ENCODE measurements around the gene MRPL27.
"Not testable (repeated sequence)": the region's sequence is repeated elsewhere in the genome, so short reads cannot be mapped to it uniquely, and the experiment has no call there.

The MRPL27 gene

DNA sequence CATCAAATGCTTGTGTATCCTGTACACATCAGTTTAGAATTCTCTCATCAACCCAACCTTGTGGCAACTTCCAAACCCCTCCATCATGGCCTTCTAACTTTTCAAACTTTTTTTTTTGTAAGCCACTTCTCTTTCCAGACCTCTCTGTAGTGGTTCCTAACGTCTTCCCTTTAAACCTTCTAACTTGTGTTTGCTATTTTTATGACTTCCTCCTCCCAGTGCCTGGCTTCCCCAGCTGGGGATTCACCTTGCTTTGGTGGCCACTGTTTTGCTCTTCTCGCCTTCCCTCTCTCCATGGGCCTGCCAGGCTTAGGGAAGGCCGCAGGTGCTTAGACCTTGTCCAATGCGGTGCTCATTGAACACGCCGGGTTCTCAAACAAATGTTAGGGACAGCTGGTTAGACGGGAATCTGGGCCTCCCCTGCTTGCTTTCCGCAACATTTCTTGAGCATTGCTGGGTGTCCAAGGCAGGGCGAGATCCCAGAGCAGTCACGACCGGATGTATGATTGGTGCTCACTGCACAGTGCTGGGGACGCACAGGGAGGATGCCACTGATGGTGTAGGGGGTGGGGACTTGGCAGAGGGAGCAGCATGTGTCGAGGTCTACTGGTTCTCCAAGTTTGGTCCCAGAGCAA lies 28.1 kb downstream of the MRPL27 start:
- no peak for DNase-seq

DNA sequence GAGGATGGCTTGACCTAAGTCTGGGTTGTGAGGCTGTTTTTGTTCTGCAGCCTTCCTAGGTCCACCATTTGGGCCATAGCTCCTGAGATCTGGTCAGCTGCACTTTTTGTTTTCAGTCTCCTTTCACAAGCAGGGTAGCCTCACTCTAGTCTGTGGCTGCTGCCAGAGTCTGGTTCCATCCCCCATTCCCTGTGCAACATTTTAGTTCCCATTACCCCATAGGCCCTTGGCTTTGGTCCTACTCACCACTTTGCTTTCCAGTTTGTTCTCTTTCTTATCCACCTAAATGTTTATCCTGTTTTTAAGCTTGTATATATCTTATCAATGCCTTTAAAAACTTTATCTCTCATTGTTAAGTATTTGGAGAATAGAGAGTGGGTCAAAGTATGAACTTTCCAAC lies 33.6 kb downstream of the MRPL27 start:
- no peak for DNase-seq

DNA sequence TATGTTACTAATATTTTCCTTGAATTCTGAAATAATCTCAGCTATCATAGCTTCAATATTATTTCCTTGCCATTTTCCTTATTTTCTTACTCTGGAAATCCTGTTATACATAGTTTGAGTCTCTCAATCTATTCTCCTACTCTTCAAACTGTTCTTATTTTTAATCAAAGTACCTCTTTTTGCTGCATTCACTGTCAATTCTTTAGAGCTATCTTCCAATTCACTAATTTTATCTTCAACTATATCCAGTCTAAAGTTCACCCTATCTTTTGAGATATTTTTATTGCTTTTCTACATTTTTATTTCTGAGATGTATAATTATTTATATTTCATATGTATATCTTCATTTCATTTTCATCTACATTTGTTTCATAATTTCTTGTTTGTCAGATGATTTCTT lies 34.3 kb downstream of the MRPL27 start:
- DNase-seq, result no peak

DNA sequence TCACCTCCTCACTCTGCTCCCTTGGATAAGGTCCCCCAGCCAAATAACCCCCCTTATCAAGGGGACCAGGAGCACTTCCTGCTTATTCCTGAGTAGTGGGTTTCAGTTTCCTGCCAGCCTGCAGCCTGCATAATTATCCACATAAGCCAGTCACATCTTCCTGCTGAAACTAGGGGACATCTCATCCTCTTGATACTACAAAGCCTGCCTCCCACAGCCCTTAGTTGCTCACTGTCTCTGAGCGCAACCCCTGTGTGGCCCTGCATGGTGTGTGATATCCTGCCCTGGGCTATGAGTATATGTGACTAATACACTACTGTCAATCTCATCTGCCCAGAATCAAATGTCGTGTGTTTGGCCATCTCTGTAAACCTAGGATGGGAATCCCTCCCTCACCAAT lies 35.0 kb downstream of the MRPL27 start:
- no peak for DNase-seq

DNA sequence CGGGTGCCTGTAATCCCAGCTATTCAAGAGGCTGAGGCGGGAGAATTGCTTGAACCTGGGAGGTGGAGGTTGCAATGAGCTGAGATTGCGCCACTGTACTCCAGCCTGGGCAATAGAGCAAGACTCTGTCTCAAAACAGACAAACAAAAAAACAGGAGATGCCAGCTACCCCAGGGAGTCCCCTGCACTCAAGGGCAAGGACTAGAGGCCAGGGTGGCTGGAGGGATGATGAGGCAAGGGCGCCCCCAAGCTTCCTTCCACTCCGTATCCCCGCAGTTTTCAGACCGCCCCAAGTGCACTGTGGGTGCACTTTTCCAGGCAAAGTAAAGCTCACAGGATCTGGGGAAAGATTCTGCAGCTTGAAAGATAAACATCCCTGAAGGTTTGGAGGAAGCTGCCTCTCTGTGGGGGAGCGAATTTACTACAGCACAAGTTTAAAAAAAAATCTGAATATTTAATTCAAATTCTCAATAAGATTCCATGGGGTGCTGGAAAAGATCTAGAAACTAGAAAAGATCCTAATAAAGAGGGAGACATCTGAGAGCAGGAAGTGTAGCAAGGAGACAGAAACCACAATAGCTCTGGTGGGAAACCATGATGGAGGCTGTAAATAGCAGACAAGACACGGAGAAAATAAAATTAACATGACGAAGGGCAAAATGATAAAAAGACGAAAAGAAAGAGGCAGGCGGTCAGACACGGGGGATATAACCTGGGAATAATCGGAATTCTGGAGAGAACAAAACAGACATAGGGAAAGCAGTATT lies 39.5 kb downstream of the MRPL27 start:
- not testable (repeated sequence) for DNase-seq

DNA sequence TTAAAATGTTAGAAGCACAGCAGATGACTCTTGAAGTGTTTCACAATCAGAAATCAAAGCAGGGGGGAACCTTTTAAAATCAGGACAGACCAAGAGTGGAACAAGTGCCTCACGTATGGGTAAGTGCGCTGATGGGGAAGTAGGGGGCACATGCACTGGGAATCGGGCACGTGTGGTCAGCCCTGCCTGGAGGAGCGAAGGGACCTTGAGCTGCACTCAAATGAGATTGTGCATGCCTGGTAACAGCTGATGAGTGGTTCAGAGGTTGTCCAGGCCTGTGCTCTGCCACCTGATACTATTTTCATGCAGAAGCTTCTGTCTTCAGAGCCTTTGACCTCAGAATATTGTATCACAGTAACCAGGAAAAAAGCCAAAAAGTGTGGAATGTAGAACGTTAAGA lies 40.8 kb downstream of the MRPL27 start:
- DNase-seq, result no peak

DNA sequence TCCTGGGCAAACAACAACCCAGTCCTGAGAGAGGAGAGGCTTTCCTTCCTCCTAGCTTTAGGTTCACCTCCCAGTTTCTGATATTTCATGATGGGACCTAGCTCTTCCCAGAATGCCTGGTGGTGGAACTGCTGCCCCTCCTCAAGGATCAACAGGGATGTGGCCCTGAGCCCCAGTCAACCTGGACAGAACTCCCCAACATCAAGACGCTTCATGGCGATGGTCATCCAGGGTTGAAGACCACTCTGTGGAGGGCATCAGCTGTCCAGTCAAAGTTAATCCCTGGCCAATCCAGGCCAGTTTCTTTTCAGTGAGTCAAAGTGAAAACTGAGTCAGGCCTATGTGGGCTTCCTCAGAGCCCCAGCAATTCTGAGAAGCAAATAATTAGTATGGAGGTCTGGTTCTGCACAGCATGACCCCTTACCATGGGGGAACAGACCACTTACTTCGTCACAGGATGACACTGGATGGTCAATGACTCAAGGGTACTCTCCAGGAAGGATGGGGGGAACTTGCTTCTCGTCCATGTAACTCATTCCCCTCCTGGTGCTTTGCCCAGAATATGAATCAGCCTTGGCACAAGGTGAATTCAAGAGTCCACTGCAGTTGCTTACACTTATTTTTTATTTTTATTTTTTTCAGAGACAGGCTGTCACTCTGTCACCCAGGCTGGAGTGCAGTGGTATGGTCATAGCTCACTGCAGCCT lies 41.7 kb downstream of the MRPL27 start:
- DNase-seq, result no peak

DNA sequence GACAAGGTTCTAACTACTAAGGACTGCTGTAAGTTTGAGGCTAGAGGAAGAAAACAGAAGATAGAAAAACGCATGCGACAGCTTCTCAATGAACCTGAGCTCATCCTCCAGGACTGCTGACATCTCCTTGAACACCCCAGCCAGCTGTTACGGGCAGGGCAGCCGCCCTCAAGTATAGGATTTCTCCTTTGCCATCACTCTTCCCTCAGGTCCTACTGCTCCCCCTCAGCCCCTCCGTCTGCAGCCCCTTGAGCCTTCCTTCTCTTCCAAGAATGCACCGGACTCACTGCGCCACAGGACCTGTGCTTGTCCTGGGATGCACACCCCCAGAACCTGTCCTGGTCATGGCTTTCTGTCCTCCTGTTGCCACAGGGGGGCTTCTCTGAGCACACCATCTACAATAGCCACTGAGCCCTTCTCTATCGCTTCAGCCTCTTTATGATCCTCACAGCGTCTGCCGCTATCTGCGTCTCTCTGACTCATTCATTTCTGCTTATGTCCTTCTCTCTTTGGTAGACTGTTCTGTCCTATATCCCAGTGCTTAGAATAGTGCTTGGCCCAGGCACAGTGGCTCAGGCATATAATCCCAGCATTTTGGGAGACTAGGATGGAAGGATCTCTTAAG lies 42.7 kb downstream of the MRPL27 start:
- DNase-seq, result no peak

DNA sequence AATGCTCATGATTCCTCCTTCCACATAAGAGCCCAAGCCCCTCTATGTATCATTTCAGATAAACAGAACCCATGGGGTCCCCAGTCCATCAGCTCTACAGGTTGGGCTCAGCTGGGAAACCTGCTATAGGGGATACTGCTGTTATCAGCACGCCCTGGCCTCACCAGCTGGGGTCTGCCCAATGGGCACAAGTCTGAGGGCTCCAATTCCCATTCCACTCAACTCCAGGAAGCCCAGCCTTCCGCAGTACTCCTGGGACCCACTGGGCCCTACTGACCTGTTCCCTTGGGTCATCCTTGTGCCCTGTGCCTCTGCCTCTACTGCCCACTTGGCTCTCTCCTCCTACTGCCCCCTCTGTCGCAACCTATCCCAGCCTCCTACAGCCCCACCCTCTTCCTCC lies 43.3 kb downstream of the MRPL27 start:
- no peak for DNase-seq

DNA sequence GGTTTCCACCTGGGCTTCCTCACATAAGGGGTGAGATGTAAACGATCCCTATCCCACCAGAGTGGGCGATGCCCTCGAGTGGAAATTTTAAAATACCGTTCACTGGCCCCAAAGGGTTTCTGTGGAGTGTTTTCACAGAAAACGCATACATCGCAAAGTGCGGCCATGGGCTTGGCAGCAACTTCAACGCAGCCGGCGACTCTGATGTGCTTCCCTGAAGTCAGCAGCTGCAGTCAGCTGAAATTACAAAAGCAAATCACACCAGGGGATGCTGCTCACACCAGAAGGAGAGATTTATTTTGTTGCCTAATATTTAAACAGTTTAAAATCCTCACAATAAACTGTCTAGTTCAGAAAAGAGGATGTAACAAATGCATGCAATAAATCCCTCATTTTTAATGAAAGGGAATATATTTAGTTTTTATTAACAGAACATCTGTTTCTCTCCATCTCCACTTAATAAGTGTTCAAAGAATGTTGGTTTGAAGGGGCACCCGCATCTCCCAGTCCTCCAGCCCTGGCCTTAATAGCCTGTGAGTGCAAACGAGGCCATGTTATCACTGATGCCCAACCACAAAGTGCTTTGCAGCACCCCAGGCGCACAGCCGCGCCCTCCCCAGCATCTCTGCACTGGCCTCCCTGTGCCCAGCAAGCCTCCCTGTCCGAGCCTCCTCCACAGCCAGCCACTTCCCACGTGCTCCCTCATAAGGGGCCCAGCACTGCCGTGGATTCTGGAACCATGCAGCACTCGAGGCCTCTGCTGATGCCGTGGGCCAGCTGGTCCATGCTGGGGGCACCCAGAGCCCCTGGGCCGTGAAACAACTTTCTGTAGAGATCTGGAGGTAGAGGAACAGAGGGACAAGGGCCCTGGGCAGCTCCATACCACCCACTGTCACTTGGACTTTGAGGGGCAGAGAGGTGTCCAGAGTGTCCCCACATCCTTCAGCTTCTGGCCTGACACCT lies 44.3 kb downstream of the MRPL27 start:
- no peak for DNase-seq

DNA sequence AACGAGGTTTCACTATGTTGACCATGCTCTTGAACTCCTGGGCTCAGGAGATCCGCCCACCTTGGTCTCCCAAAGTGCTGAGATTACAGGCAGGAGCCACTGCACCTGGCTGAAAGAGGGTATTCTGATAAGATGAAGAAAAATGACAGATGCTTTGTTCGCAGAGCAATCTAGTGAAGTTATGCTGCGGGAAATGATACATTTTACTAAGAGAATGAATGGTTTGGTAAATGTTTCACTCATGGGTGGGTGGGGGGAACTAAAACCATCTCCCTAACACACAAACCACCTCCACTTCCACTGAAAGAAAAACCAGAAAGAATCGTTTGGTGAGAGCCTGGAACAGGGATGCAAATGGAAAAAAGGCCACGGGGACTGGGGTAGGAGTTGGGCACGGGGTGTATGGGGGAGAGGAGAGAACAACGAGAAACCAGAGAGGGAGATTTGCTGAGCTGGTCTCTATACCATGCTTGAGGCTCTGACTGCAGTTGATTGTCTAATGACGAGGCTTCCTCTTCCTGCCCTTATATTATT lies 46.1 kb downstream of the MRPL27 start:
- no peak for DNase-seq

DNA sequence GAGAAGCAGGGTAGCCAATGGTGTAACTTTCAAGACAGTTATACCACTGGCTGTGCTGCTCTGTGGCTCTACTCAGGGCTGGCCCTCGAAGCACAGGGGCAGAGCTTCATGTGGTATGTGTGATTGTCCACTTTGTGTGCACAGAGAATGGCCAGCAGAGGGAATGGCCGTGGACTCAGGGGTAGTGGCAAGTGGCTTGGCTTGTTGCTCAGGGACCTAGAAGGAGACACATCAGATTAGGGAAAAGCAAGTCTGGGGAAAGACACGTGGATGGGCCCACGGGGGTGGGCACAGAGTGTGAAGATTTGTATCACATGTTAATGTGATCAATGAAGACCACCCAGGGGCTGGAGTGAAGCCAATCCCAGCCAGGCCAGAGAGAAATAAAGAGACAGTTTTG lies 47.1 kb downstream of the MRPL27 start:
- no peak for DNase-seq

DNA sequence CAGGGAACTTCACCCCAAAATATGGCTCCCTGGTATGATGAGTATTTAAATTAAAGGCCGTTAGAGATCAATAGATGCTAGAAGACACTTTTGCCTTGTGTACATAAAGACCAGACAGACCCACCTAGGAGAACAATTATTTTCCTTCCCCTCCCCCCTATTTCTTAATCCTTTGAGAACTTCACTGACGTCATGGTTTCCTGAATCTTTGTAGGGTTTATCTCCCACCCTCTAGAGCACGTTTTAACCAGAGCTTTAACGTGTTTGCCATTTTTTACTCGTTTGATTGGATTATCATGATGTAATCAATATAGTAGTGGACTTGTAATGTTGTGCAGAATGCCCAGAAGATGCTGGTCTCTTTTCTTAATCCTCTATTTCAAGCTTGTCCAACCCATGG lies 49.9 kb downstream of the MRPL27 start:
- no peak for DNase-seq

DNA sequence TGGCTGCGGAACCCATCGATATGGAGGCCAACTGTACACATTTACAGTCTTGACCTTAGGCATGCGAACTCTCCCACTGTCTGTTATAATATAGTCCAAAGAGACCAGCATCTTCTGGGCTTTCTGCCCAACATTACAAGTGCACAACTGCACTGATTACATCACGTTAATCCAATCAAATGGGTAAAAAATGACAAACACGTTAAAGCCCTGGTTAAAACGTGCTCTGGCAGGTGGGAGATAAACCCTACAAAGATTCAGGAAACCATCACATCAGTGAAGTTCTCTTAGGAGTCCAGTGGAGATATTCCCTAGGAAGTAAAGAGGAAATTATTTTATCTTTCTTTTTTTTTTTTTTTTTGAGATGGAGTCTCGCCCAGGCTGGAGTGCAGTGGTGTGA lies 50.7 kb downstream of the MRPL27 start:
- DNase-seq, result no peak

DNA sequence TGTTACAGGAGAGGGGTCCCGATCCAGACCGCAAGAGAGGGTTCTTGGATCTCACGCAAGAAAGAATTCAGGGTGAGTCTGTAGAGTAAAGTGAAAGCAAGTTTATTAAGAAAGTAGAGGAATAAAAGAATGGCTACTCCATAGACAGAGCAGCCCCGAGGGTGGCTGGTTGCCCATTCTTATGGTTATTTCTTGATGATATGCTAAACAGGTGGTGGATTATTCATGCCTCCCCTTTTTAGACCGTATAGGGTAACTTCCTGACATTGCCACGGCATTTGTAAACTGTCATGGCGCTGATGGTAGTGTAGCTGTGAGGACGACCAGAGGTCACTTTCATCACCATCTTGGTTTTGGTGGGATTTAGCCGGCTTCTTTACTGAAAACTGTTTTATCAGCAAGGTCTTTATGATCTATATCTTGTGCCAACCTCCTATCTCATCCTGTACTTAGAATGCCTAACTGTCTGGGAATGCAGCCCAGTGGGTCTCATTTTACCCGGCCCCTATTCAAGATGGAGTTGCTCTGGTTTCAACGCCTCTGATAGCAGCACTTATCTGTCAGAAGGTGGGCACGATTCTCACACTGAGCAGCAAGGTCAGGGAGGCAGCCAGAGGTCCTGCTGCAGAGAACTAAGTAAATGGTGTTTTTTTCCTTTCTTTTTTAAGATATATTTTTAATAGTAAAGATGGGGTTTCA lies 53.5 kb downstream of the MRPL27 start:
- DNase-seq, result no peak

DNA sequence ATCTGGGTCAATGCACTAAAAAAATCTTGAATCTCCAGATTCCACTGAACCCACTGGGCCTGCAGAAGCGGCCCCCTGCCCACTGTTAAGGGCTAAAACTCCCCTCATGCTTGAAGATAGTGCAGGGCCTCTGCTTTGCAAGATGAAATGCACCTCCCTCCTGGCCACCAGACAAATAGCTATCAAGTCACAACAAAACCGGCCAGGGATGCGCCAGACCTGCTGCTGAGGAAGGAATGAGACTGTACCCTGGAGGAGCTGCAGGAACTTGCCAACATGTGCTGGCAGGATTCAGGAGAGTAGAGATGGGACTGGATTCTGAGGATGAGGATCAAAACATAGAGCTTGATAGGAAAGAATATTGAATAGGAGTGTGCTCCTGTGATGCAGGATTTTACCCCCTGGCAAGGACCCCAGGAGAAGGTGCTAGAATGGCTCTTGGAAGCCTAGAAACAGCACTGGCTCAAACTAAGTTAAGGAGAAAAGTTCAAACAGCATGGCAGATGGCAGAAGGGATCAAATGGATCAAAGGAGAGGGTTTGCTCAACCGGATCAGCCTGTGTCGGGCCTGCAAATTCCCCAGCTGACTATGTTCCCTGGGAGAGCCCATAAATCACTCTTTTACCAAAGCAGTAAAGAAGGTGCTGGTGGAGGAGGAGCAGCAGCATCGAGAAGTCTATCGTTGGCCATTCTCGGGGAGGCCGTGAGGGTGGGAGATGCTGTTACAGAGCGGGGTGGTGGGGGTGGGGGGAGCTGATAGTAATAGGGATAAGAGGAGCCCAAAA lies 54.3 kb downstream of the MRPL27 start:
- no peak for DNase-seq
